Measurements from ENCODE around the gene DCST2. TPM values are rescaled to one million over a fixed set of nuclear protein-coding genes. Genes with fewer than 3 reads are reported as not detected.

Gene DCST2
- total RNA-seq, 2 donors from 2014 or later = 0.33 to 1.8 TPM

DNA sequence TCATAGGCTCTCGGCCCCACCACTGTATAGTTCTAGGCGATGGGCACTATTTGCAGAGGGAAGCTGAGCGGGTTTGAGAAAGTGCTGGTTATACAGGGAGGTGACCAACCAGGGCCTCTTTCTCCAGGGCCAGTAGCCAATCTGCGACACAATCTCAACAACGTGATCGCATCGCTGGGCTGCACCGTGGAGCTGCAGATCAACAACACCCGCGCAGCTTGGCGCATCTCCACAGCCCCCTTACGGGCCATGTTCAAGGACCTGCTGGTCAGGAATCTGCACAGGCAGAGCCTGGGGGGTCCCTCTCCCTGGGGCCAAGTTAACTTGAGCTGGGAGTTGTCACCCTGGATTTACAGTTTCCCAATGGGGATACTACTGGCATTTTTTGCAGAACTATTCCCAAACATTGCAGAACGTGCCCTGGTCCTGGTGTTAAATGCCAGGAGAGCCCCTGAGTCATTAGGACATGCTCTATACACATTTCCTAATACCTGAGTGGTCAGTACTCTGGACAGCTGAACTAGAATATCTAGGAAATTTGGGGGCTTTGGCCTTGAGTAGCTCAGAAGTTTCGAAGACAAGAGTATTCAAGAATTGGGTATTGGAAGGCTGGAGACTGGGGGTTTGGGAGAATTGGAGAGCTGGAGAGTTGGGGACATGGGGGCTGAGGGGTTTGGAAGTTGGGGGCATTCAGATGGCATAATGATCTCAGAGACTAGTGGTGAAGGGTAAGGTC, 6.9 kb upstream of the DCST2 start:
- Histone ChIP-seq H3K4me3 (no peak overlapping the region), H3K27ac (no peak overlapping the region), H3K27me3 (no peaks in the 10 kb centered on the region), H3K9me3 (no peaks in the 10 kb centered on the region), H3K36me3 (replicated peaks in 1 of 2; ENCODE audit: insufficient read depth in 1 of 2, low read depth in 2 of 2) (no peaks in the 10 kb centered on the region), H3K4me1 (peaks cover 6% of the 10 kb centered on the region)
- 79 to 88% methylated on average over 12 to 14 of the region's 14 CpGs for WGBS, 2 donors
- intact Hi-C loops (cut with DNase I) = no loop called here
- no peak for DNase-seq
- ATAC-seq = no peak
- TF ChIP-seq, protein P1, sequence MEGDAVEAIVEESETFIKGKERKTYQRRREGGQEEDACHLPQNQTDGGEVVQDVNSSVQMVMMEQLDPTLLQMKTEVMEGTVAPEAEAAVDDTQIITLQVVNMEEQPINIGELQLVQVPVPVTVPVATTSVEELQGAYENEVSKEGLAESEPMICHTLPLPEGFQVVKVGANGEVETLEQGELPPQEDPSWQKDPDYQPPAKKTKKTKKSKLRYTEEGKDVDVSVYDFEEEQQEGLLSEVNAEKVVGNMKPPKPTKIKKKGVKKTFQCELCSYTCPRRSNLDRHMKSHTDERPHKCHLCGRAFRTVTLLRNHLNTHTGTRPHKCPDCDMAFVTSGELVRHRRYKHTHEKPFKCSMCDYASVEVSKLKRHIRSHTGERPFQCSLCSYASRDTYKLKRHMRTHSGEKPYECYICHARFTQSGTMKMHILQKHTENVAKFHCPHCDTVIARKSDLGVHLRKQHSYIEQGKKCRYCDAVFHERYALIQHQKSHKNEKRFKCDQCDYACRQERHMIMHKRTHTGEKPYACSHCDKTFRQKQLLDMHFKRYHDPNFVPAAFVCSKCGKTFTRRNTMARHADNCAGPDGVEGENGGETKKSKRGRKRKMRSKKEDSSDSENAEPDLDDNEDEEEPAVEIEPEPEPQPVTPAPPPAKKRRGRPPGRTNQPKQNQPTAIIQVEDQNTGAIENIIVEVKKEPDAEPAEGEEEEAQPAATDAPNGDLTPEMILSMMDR (IDR thresholded peaks at IDR 0.05) = no peak
- no peak for TF ChIP-seq POLR2A (IDR thresholded peaks at IDR 0.05)

DNA sequence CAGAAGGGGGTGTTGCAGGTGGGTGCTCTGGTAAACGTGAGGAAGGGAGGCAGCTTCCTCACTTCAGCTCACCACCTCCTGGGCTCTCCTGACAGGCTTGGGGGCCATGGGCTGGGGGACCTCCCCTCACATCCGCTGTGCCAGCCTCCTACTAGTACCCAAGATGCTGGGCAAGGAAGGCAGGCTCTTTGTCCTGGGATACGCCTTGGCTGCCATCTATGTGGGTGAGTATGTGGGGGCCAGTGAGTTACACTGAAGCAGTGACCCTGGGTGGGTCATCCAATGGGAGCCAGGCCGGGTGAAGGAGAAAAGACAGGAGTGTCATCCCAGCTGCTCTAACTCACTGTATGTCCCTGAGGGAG, 5.7 kb upstream of the DCST2 start:
- H3K4me3 ChIP-seq = no peak overlapping the region
- no peak for ATAC-seq
- no peaks in the 10 kb centered on the region for H3K9me3 ChIP-seq

DNA sequence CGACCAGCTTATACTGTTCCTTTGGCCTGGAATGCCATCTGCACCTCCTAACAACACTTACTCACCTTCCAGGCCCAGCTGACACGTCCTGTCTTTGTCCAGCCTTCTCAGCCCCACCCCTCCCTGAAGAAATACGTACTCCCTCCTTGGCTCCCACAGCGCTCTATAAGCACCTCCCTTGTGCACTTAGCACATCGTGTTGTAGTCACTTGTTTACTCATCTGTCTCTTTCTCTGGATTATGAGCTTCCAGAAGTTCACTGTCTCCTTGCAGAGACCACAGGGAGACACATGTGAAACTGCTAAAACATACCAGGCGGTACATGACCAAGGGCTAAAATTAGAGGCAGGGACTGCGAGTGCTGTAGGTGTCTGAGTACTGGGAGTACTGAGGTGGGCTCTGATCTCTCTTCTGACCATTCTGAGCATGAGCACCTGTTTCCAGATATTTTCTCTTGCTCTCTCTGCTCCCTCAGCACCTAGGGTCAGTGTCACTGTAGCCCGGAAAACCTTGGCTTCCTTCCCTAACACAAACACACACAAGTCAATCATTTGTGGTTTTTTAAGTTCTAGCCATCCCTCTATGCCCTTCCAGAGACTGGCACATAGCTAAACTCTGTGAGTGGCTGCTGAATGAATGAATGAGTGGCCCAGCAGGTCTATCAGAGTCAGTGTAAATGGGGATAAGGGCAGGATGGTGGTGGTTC, 5.2 kb upstream of the DCST2 start:
- Histone ChIP-seq H3K4me3 (no peak overlapping the region), H3K27ac (no peak overlapping the region), H3K4me1 (no peaks in the 10 kb centered on the region), H3K36me3 (replicated peaks in 1 of 2; ENCODE audit: insufficient read depth in 1 of 2, low read depth in 2 of 2) (no peaks in the 10 kb centered on the region), H3K27me3 (no peaks in the 10 kb centered on the region), H3K9me3 (no peaks in the 10 kb centered on the region)
- intact Hi-C loops (cut with DNase I) = no loop called here
- 50 to 55% methylated on average over 8 of the region's 8 CpGs for WGBS, 2 donors
- ATAC-seq = no peak
- DNase-seq = no peak
- no peak for TF ChIP-seq POLR2A (IDR thresholded peaks at IDR 0.05)
- TF ChIP-seq, protein P1 (IDR thresholded peaks at IDR 0.05) = no peak

More for the DNA sequence above, 5.7 kb upstream of the DCST2 start:
- intact Hi-C loops (cut with DNase I) = no loop called here
- no peak for DNase-seq
- TF ChIP-seq POLR2A (IDR thresholded peaks at IDR 0.05) = no peak
- TF ChIP-seq, protein P1 (IDR thresholded peaks at IDR 0.05) = no peak
- H3K36me3 ChIP-seq (replicated peaks in 1 of 2; ENCODE audit: insufficient read depth in 1 of 2, low read depth in 2 of 2) = no peaks in the 10 kb centered on the region
- H3K27ac ChIP-seq = no peak overlapping the region
- no peaks in the 10 kb centered on the region for H3K27me3 ChIP-seq
- 69 to 100% methylated on average over 1 to 4 of the region's 4 CpGs for WGBS, 2 donors
- H3K4me1 ChIP-seq = no peaks in the 10 kb centered on the region

DNA sequence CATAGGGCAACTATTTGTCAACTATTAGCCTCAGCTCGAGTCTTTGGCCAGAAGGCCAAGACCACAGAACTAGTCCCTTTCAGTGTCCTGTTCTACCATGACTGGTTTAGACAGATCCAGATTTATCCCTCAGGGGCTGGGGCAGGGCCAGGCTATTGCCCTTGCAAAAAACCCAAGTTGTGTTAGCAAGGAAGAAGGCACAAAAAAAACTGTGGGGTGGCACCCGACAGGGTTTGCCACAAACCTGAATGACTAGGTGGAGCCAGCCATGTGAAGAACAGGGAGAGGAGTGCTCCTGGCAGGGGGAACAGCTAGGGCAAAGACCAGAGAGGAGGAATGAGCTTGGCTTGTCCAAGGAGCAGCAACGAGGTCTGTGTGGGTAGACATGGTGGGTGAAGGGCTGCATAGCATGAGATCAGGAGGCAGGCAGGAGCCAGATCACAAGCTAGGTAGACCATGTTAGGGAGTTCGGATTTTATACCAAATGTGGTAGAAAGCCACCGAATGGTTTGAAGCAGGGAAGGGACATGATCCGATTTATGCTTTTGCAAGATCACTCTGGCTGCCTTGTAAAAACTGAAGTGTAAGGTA, 4.4 kb upstream of the DCST2 start:
- Histone ChIP-seq H3K36me3 (replicated peaks in 1 of 2; ENCODE audit: insufficient read depth in 1 of 2, low read depth in 2 of 2) (no peaks in the 10 kb centered on the region), H3K9me3 (no peaks in the 10 kb centered on the region), H3K27me3 (no peaks in the 10 kb centered on the region), H3K27ac (no peak overlapping the region), H3K4me1 (no peaks in the 10 kb centered on the region), H3K4me3 (no peak overlapping the region)
- DNase-seq = no peak
- intact Hi-C loops (cut with DNase I) = no loop called here
- 70 to 75% methylated on average over 6 of the region's 6 CpGs for WGBS, 2 donors
- no peak for ATAC-seq
- TF ChIP-seq POLR2A (IDR thresholded peaks at IDR 0.05) = no peak
- TF ChIP-seq, protein P1 (IDR thresholded peaks at IDR 0.05) = no peak

Data from body of pancreas (tissue), 4 donors.